Muscle layer of duodenum (tissue), 2 donors: ENCODE results near the gene BCDIN3D.
"Not testable (repeated sequence)": the region's sequence is repeated elsewhere in the genome, so short reads cannot be mapped to it uniquely, and the experiment has no call there.

Experiments
- H3K27ac ChIP-seq: one replicate; pipeline ENCODE4 v1.7.0; 2013; ENCODE audit warnings: mild to moderate bottlenecking, low read length
- H3K27me3 ChIP-seq: one replicate; pipeline ENCODE4 v1.7.0; 2013; ENCODE audit warnings: low read depth, mild to moderate bottlenecking, control low read depth, low read length
- H3K36me3 ChIP-seq, 2 donors: one replicate each; pipeline ENCODE4 v1.7.0; 2013; ENCODE audit warnings: low read length in 2 of 2, control low read depth in 1 of 2, mild to moderate bottlenecking in 1 of 2; ENCODE audit not compliant: insufficient read depth in 2 of 2, control insufficient read depth in 1 of 2
- H3K4me1 ChIP-seq, 2 donors: one replicate each; pipeline ENCODE4 v1.7.0; 2013; ENCODE audit warnings: low read length in 2 of 2, mild to moderate bottlenecking in 2 of 2, control low read depth in 1 of 2, moderate library complexity in 1 of 2; ENCODE audit not compliant: insufficient read depth in 2 of 2, control insufficient read depth in 1 of 2
- H3K4me3 ChIP-seq, 2 donors: one replicate each; pipeline ENCODE4 v1.7.0; 2013; ENCODE audit warnings: low read length in 2 of 2, low read depth in 1 of 2, mild to moderate bottlenecking in 1 of 2
- H3K9me3 ChIP-seq, 2 donors: one replicate each; pipeline ENCODE4 v1.7.0; 2013; ENCODE audit warnings: low read length in 2 of 2, control low read depth in 1 of 2, mild to moderate bottlenecking in 1 of 2; ENCODE audit not compliant: control insufficient read depth in 1 of 2
- donor health status: healthy.

BCDIN3D gene

DNA sequence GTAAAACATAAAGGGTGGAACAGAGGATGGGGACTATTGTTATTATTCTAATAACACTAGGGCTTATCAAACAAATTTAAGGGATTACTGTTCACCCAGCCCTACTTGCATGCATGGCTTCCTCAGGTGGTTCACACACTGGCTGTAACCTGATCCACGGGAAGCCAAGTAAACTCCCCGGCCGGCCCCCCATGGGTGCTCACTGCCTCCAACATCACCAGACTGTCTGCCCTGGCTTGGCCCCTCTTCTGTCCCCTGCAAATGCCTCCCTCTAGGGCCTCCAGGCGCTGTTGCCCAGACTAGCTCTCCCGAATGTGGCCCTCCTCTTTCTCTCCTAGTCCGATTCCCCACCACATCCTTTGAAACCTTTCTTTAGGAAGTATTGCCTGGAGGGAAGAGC is 42.2 kb upstream of the BCDIN3D start:
- Histone ChIP-seq H3K27ac (no peak overlapping the region), H3K27me3 (no peaks in the 10 kb centered on the region), H3K4me1 (no peaks in the 10 kb centered on the region), H3K36me3 (no peaks in the 10 kb centered on the region), H3K4me3 (no peak overlapping the region), H3K9me3 (no peaks in the 10 kb centered on the region)

DNA sequence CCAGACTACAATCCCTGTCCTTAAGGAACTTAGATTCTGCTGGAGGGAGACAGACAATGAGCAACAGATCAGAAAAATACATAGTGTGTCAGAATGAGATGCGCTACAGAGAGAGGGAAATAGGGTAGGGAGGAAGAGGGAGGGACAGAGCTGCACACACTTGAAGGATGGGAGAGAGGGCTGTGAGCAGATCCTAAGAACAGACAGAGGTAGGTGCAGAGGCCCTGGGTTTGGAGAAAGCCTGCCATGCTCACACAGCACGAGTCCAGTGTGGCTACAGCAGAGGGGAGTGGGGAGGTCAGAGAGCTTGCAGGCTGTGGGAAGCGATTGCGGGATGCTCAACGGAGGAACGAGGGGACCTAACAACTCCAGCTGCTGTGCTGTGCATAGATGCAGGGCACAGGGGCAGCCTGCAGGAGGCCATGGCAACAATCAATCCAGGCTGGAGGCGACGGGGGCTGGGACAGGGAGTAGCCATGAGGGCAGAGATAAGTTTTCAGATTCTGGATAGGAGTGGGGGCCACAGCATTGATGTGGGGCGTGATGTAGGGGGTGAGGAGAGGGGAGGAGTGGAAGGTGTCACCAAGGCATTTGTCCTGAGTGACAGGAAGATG is 40.1 kb upstream of the BCDIN3D start:
- no peak overlapping the region for H3K27ac ChIP-seq
- H3K9me3 ChIP-seq: no peaks in the 10 kb centered on the region
- H3K4me3 ChIP-seq: no peak overlapping the region
- H3K27me3 ChIP-seq: no peaks in the 10 kb centered on the region
- no peaks in the 10 kb centered on the region for H3K36me3 ChIP-seq
- no peaks in the 10 kb centered on the region for H3K4me1 ChIP-seq

DNA sequence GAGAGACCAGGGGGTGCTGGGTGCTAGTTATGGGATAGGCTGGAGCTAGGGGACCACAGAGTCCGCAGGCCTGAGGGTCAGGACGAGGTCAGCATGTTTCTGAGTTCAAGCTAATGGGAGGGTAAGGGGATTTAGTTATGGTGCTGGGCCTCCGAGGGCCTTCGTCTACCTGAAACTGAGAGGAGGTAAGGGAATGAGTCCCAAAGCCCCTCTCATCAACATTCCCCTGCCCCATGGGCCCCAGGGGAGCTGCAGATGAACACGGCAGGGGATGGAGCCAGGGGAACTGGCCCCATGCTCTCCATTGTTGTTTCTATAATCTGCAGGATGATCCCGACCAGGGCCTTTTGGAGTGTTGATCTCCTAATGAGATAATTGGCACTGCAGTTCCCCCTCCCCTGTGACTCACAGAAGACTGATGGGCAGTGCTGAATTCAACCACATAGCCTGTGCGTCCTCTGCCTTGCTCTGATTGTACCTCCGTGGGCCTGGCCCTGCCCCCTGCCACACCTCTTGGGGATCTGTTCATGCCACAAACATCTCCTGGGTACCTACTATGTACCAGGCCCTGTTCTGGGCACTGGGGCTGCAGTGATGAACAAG is 39.4 kb upstream of the BCDIN3D start:
- Histone ChIP-seq H3K4me1 (no peaks in the 10 kb centered on the region), H3K4me3 (no peak overlapping the region), H3K9me3 (no peaks in the 10 kb centered on the region), H3K36me3 (no peaks in the 10 kb centered on the region), H3K27ac (no peak overlapping the region), H3K27me3 (no peaks in the 10 kb centered on the region)

DNA sequence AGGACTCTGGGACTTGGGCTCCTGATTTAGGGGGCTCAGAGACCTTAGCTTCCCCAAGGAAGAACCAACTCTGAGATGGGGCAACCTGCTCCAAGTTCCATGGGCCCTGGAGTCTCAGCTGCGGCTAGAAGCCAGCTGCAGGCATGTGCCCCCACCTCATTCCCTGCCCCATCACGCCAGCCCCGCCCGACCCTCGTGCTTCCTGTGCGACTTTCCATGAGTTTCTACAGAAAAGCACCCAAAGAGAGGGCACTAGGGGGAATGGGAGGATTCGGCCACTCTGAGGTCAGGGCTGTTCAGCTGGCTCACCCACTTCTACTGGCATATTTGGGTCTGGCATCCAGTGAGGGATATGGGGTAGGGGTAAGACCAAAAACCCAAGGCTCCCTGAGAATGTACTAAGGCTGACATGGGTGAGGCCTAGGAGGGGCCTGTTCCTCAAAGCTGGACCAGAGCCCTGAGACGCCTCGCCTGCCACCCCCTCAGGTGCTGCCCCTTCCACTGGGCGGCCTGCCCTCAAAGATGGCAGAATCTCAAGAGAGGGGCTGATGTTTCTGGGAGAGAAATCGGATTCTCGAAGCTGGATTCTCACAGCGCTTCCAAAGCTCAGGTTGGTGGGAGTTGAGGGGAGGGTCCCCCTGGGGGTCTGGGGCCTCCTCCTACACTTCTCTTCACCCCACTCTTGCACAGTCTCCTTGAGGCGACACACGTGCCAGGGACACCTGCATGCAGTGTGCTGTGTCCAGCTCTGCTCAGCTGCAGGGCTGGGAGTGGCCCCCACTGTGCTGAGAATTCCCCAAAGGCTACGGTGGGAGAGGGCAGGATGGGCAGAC is 38.7 kb upstream of the BCDIN3D start:
- Histone ChIP-seq H3K4me3 (no peak overlapping the region), H3K27ac (no peak overlapping the region), H3K27me3 (no peaks in the 10 kb centered on the region), H3K36me3 (no peaks in the 10 kb centered on the region), H3K9me3 (no peaks in the 10 kb centered on the region), H3K4me1 (no peaks in the 10 kb centered on the region)

DNA sequence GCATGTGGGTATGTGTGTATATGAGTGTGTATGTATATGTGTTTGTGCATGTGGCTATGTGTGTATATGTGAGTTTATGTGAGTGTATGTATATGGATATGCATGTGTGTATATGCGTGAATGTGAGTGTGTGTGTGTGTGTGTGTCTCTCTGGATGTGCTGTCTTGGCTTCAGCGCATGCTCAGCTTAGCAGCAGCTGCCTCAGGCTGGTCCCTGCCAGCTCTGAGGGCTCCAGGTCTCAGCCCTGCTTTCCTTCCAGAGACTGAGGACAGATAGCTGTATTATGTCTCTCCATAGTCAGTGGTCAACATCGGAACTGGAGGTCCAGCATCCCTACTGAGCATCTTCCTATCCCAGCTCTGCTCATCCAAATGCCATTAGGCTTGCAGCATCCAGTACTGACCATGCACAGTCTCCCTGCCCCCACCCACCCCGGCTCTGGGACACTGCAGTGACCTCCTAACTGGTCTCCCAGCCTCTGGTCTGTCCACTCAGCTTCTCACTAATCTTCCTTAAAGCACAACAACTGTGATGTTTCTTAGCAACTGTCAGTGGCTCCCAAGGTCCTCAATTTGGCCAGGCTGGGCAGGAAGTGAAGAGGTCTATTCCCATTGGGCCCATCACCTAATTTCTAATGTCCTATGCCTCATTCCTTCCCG is 38.0 kb upstream of the BCDIN3D start:
- Histone ChIP-seq H3K27me3 (no peaks in the 10 kb centered on the region), H3K9me3 (no peaks in the 10 kb centered on the region), H3K27ac (no peak overlapping the region), H3K4me1 (no peaks in the 10 kb centered on the region), H3K36me3 (no peaks in the 10 kb centered on the region), H3K4me3 (no peak overlapping the region)

DNA sequence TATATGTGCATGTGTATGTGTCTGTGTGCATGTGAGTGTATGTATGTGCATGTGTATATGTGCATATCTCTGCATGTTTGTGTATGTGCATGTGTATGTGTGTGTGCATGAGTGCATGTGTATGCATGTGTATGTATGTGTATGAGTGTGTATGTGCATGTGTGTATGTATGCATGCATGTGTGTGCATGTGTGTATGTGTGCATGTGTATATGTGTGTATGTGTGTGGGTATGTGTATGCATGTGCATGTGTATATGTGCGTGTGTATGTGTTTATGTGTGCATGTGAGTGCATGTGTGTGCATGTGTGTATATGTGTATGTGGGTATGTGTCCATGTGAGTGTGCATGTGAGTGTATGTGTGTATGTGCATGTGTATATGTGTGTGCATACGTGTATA is 36.2 kb upstream of the BCDIN3D start:
- not testable (repeated sequence) for H3K36me3 ChIP-seq, H3K4me3 ChIP-seq

DNA sequence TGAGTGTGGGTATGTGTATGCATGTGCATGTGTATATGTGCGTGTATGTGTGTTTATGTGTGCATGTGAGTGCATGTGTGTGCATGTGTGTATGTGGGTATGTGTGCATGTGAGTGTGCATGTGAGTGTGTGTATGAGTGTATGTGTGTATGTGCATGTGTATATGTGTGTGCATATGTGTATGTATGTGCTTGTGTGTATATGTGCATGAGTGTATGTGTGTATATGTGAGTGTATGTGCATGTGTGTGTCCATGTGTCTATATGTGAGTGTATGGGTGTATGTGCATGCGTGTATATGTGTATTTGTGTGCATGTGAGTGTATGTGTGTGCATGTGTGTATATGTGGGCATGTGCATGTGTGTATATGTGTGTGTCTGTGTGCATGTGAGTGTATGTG is 35.1 kb upstream of the BCDIN3D start:
- no peak overlapping the region for H3K27ac ChIP-seq
- H3K36me3 ChIP-seq: no peaks in the 10 kb centered on the region
- no peaks in the 10 kb centered on the region for H3K27me3 ChIP-seq
- no peaks in the 10 kb centered on the region for H3K4me1 ChIP-seq
- H3K4me3 ChIP-seq: no peak overlapping the region
- H3K9me3 ChIP-seq: no peaks in the 10 kb centered on the region

More for the DNA sequence above, 36.2 kb upstream of the BCDIN3D start:
- H3K9me3 ChIP-seq, H3K27me3 ChIP-seq, H3K27ac ChIP-seq, H3K4me1 ChIP-seq: not testable (repeated sequence)

DNA sequence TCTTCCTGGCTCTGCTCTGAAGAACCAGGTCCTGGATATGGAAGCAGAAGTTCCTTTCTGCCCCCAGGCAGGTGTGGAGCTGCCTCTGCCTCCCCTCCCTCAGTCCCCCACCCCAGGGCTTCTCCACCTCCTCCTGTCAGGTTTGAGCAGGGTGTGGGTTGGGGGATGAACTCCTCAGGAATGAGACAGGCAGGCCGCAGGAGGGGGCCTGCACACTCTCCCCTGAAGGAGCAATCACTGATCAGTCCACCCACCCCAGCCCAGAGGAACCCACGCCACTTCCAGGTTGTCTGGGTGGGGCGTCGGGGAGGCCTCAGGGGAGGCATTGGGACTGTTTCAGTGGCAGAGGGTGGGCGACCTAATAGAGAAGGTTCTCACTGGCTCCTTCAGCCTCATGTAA is 34.2 kb upstream of the BCDIN3D start:
- Histone ChIP-seq H3K27me3 (no peaks in the 10 kb centered on the region), H3K27ac (no peak overlapping the region), H3K4me3 (no peak overlapping the region), H3K36me3 (no peaks in the 10 kb centered on the region), H3K9me3 (no peaks in the 10 kb centered on the region), H3K4me1 (no peaks in the 10 kb centered on the region)

DNA sequence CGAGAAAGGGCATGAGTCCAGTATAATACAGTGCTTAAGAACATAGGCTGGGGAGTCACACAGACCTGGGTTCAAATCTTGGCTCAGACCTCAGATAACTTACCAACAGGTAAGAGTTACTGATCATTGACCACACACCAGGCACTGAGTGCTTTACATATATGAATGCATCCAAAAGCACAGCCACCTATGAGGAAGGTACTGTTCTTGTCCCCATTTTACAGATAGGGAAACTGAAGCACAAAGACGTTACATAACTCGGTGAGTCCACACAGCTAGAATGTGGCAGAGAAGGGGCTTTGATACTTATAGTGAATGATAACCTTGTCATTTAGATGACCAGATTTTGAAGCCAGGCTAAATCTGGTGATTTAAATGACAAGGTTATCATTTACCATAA is 33.2 kb upstream of the BCDIN3D start:
- Histone ChIP-seq H3K4me3 (no peak overlapping the region), H3K9me3 (no peaks in the 10 kb centered on the region), H3K27ac (no peak overlapping the region), H3K36me3 (no peaks in the 10 kb centered on the region), H3K4me1 (no peaks in the 10 kb centered on the region), H3K27me3 (no peaks in the 10 kb centered on the region)

DNA sequence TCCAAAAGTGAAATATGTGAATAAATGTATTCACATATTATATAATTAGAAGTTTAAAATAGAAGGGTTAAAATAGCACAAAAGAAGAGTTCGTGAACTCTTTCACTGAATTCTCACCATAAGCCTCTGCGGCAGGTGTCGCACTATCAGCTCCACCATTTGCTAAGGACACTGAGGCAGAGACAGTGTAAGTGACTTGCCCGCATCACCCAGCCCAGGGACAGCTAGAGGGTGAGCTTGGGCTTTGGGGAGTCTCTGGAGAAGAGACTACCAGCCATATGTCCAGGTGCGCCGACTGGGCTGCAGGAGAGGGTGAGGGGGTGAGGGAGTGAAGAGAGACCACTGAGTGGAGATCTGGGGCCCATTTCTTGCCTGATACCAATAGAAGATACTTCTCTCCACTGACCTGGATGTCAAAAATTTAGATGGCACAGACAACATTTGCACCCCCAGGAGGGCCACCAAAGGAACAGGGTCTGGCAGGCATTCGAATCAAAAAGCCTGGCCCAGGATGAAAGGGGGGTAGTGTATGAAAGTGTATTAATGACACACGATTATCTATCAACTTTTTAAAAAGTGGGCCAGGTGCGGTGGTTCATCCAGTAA is 32.3 kb upstream of the BCDIN3D start:
- Histone ChIP-seq H3K9me3 (no peaks in the 10 kb centered on the region), H3K27ac (no peak overlapping the region), H3K4me3 (no peak overlapping the region), H3K36me3 (no peaks in the 10 kb centered on the region), H3K27me3 (no peaks in the 10 kb centered on the region), H3K4me1 (no peaks in the 10 kb centered on the region)
